Urinary bladder (tissue), 4 donors: ENCODE data around the gene KDM2A. TPM values are rescaled to one million over a fixed set of nuclear protein-coding genes. Genes with fewer than 3 reads are reported as not detected.
A peak's percentile ranks its signal among the peaks of the same experiment; 100 is the strongest.
"Not testable (repeated sequence)": the region's sequence is repeated elsewhere in the genome, so short reads cannot be mapped to it uniquely, and the experiment has no call there.

Source experiments
- DNase-seq: peaks from one replicate; pipeline ENCODE4 v3.0.0-alpha.2; 2015; ENCODE audit errors: extremely low spot score
- H3K27ac ChIP-seq: one replicate; pipeline ENCODE4 v1.5.1; 2013; ENCODE audit warnings: low read depth, mild to moderate bottlenecking, moderate library complexity
- H3K36me3 ChIP-seq: one replicate; pipeline ENCODE4 v1.6.1; 2013; ENCODE audit warnings: mild to moderate bottlenecking, moderate library complexity; ENCODE audit not compliant: insufficient read depth
- H3K4me1 ChIP-seq: one replicate; pipeline ENCODE4 v1.6.1; 2013; ENCODE audit warnings: mild to moderate bottlenecking, moderate library complexity; ENCODE audit not compliant: insufficient read depth
- H3K4me3 ChIP-seq: one replicate; pipeline ENCODE4 v1.5.1; 2013; ENCODE audit warnings: low read depth, low read length
- WGBS: extraction: QIAGEN DNeasy Blood & Tissue Kit; methylation state at CpG from one replicate; pipeline ENCODE4 v1.1.7; 2013; 5-methylcytosine and 5-hydroxymethylcytosine counted together
- polyA plus RNA-seq: library from polyadenylated mRNA; stranded (reverse); fragments of 200-250 nt; gene quantifications from one replicate; pipeline ENCODE4 v1.2.3, GENCODE V29; 2013
- total RNA-seq: library from RNA; depleted of rRNA; stranded (reverse); fragments of >200 nt; gene quantifications from one replicate; pipeline ENCODE4 v1.2.3, GENCODE V29; 2014
- donor health status: healthy with polysubstance abuse.
- donor health status: healthy.

The KDM2A gene
- total and polyA plus RNA-seq, 2 donors, result 47.8 to 74.8 TPM

DNA sequence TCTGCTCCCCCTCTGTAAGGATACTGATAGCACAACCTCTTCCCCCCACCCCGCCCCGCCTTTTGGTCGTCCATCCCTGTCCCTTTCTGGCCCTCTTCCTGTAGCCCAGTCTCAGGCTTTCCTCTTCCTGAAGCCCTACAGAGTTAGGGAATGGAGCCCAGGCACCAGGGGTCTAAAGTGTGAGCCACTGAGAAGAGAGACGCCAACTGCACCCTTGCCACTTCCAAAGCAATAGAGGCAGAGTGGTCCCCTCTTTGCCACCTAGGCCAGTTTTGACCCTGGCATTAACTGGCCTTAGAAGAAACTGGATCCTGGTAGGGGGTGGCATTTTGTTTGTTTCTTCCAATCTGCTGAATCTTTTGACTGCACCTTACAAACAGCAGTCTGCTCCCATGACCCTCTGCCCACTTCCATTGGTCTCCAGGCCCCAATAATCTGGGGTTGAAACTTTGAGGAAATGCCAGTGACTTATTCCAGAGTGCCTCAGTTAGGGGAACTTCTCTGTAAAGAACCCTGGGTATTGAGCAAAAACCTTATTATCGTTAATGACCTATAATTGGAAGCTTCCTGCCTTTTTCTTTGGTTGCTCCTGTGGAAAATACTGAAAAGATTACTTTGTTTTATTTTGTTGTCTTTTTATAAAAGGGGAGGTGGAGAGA is 137.5 kb downstream of the KDM2A start:
- Histone ChIP-seq H3K36me3 (peaks cover 7% of the 10 kb centered on the region), H3K4me3 (no peak overlapping the region), H3K27ac (no peak overlapping the region), H3K4me1 (no peaks in the 10 kb centered on the region)
- DNase-seq, result no peak
- WGBS, result 73% methylated on average over 5 of the region's 5 CpGs

GRCh38 chr11:67260406-67260805 is 141.3 kb downstream of the KDM2A start:
- Histone ChIP-seq H3K4me1 (no peaks in the 10 kb centered on the region), H3K4me3 (no peak overlapping the region), H3K36me3 (no peaks in the 10 kb centered on the region), H3K27ac (no peak overlapping the region)
- WGBS, result 88% methylated on average over 6 of the region's 6 CpGs
- DNase-seq, result no peak

DNA sequence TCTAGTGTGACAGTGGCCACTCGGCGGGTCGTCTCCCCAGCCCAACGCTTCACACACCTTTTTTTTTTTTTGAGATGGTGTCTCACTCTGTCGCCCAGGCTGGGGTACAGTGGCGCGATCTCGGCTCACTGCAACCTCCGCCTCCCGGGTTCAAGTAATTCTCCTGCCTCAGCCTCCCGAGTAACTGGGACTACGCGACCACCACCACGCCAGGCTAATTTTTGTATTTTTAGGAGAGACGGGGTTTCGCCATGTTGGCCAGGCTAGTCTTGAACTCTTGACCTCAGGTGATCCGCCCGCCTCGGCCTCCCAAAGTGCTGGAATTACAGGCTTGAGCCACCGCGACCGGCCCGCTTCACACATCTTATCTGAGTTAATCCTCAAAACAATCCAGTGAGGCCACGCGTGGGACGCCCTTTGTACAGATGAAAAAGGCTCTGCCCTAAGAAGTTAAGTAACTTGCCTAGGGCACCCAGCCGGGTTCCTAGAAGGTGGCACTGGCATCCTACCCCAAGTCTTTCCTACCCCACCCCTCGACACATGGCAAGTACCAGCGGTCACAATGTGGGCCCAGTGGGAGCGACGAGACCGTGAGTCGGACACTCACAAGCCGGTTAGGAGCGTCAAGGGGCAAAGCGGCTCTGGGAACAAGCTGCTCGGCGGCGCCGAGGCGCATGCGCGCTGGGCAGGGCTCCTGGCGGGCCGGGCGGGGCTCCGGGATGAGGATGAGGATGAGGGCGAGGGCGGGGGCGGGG is 142.0 kb downstream of the KDM2A start:
- 26% methylated on average over 50 of the region's 50 CpGs for WGBS
- not testable (repeated sequence) for H3K36me3 ChIP-seq, H3K27ac ChIP-seq, H3K4me1 ChIP-seq, DNase-seq
- peak overlapping the region; percentile 29 for H3K4me3 ChIP-seq

DNA sequence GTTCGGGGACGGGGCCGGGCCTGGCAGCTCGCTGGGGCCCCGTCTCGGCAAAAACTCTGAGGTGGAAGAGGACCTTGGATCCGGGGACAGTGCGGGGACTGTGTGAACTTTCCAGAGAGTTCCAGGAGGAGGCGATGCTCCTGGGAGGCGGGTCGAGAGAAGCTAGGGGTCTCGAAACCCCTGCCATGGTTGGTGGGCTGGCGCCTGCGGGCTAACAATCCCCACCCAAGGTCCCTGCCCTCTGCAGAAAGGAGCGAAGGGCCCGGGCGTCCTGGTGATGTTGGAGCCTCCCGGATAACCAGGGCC is 142.5 kb downstream of the KDM2A start:
- 12% methylated on average over 18 of the region's 18 CpGs for WGBS
- peak overlapping the region; percentile 29 for H3K4me3 ChIP-seq
- no peak for DNase-seq
- no peaks in the 10 kb centered on the region for H3K36me3 ChIP-seq
- no peak overlapping the region for H3K27ac ChIP-seq
- H3K4me1 ChIP-seq, result no peaks in the 10 kb centered on the region

DNA sequence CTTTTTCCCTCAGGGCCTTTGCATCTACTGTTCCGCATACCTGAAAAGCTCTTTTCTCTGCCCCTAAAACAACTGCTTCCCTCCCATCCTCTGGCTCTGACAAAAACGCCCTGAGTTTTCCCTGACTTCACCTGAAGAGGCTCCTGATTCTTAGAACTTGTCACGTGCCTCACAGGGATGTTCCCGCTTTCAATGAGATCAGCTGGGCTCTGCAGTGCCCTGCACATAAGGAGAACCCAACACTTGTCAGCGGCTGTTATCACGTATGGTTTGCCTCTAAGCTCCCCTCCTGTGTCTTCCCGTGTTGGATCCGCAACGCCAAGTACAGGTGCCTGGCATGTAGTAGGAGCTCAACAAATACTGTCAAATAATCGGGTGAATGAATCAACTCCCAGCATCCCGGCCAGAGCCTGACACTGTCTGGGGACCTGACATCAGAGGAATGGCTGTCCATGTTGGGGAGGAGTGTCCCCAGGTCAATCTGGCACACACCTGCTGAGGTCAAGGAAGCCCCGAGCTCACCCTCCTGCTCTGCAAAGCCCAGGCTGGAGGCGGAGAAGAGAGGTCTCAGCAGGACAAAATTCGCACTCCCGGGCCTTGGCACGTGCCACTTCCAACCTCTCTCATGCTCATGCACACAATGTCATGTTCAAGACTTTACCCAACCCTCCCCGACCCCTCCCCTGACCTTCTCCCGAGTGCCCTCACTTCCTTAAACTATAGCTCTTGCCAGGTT is 143.1 kb downstream of the KDM2A start:
- Histone ChIP-seq H3K36me3 (no peaks in the 10 kb centered on the region), H3K27ac (no peak overlapping the region), H3K4me1 (no peaks in the 10 kb centered on the region), H3K4me3 (no peak overlapping the region)
- 54% methylated on average over 18 of the region's 18 CpGs for WGBS
- DNase-seq, result no peak

DNA sequence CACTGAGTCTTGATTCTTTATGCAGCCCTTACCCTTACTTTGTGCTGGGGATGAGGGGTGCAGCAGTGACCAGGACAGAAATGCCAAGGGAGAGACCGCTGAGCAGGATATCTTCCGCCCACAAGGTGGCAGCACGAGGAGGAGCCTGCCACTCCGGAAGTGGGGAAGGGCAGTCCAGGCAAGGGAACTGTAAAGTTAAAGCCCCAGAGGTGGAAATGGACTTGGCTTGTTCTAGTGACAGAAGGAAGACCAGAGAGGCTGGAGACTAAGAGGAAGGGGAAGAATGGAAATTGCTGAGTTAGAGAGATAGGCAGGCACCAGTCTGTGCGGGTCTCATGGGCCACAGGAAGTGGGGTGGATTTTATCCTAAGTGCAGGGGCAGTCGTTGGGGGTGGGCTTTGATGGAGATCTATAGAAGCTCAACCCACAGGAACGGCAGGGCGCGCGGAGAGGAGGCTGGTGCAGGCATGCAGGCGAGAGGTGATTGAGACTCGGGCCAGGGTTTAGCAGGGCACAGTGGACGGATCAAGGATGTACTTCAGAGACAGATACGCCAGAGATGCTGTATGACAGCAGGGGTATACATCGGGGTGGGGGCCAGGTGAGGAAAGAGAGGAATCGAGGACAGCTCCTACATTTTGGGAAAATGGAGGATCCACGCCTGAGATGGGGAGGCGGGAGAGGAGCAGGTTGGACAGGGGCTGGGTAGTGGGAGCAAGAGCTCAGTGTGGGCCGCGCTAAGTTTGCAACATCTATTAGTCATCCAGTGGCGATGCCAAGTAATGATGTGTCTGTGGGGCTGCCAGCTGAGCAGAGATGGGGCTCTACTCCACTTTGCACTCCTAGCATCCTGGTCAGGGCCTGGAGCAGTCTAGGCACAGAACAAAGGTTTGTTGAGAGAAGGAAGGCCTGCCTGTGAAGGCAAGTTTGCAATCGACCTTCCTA is 143.9 kb downstream of the KDM2A start:
- no peak for DNase-seq
- H3K27ac ChIP-seq, result no peak overlapping the region
- WGBS, result 43% methylated on average over 22 of the region's 22 CpGs
- H3K36me3 ChIP-seq, result no peaks in the 10 kb centered on the region
- no peak overlapping the region for H3K4me3 ChIP-seq
- H3K4me1 ChIP-seq, result no peaks in the 10 kb centered on the region

DNA sequence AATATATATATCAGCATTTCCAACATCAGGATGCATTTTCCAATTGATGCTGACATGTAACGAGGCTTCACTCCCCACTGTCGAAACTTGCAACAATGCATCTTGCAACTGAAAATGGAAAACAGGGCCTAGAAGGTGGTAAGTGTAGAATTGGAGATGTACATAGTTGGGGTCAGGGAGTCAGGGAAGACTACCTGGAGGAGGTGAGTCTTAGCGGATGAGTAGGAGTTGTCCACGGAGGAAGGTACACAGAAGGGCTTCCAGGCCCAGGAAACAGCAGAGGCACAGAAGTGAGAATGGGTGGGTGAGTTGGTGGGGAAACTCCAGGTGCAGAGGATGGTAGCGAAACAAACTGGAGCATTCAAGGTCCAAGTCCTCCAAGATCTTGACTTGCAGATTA is 145.2 kb downstream of the KDM2A start:
- Histone ChIP-seq H3K4me3 (no peak overlapping the region), H3K27ac (no peak overlapping the region), H3K36me3 (no peaks in the 10 kb centered on the region), H3K4me1 (no peaks in the 10 kb centered on the region)
- 98% methylated on average over 5 of the region's 5 CpGs for WGBS
- DNase-seq, result no peak

DNA sequence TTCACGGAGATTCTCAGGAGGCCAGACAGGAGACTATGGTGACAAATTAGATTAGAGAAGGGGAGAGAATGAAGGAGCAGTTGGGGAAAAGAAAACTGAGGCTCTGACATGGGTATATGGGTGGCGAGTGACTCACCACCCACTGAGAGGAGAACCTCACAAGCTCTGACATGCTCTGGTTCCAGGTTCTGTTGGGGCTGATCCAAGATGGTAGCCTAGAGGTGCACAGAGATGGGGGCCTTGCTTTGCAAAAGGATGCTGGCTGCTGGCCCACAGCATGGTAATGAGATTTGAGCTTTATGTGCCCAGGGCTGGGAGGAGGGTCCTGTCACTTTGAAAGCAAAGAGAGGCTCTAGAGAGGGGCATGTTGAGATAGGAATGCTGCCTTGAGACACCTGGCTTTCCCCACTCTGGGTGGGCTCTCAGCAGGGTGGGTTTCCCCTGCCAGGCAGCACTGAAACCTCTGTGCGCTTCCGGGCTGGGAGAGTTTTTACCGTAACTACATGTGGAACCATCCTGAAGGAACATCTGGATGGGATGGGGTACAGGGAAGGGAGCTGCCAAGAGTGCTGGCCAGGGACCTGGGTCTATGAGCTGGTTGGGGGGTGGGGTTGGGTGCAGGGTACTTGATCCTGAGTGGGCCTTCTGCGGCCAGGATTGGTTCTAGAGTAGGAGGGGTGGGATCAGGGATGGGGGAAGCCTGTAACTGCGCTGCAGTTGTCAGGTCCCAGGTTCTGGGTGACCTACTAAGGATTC is 146.0 kb downstream of the KDM2A start:
- Histone ChIP-seq H3K4me1 (no peaks in the 10 kb centered on the region), H3K36me3 (no peaks in the 10 kb centered on the region), H3K4me3 (no peak overlapping the region), H3K27ac (no peak overlapping the region)
- DNase-seq, result no peak
- 91% methylated on average over 7 of the region's 7 CpGs for WGBS

DNA sequence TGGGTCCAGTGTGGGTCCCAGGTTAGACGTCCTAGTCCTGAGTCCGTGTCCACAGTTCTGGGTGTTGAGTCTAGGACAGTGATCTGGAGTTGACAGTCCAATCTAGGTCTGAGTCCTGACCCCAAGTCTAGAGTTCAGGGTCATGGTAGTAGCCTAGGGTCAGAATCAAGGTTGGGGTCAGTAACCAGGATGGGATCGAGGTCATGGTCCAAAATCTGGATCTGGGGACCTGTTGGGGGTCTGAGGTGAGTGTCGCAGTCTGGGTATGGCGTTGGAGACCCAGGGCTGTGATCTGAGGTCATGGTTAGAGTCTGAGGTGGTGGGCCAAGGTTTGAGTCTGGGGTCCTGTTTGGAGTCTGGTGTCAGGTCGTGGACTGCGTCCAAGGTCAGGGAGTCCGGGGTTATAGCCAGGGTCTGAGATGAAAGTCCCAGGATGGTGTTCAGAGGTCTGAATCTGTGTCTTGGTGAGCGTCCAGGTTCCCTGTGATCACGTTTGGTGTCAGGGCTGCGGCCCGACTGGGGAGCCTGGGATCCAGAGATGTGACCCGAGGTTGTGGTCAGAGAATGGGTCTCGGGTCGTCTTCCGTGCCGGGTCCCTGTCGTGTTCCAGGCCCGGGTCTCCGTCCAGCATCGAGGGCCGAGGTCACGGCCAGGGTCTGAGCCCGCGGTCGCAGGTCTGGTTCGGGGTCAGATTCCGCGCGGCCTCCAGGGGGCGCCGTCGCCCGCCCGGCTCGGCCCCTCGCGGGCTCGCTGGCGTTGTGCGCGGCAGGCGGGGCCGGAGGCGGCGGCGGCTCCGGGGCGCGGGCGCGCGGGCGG is 146.8 kb downstream of the KDM2A start:
- no peak for DNase-seq
- H3K4me1 ChIP-seq, result peaks cover under 1% of the 10 kb centered on the region
- no peaks in the 10 kb centered on the region for H3K36me3 ChIP-seq
- no peak overlapping the region for H3K27ac ChIP-seq
- H3K4me3 ChIP-seq, result peak overlapping the region; percentile 95
- 12% methylated on average over 54 of the region's 54 CpGs for WGBS

GRCh38 chr11:67266449-67267187 is 147.6 kb downstream of the KDM2A start, which contains the start of gene GRK2:
Gene GRK2 (plus strand): TSS chr11:67266473. CDS start chr11:67266700, 227 bp downstream.
- no peak for DNase-seq
- WGBS, result under 1% methylated on average over 103 of the region's 103 CpGs
- peak within 1 kb of the TSS; percentile 95 for H3K4me3 ChIP-seq
- H3K4me1 ChIP-seq, result peaks cover 2% of the 10 kb centered on the region
- H3K36me3 ChIP-seq, result no peaks in the 10 kb centered on the region
- H3K27ac ChIP-seq, result peak within 1 kb of the TSS; percentile 81

DNA sequence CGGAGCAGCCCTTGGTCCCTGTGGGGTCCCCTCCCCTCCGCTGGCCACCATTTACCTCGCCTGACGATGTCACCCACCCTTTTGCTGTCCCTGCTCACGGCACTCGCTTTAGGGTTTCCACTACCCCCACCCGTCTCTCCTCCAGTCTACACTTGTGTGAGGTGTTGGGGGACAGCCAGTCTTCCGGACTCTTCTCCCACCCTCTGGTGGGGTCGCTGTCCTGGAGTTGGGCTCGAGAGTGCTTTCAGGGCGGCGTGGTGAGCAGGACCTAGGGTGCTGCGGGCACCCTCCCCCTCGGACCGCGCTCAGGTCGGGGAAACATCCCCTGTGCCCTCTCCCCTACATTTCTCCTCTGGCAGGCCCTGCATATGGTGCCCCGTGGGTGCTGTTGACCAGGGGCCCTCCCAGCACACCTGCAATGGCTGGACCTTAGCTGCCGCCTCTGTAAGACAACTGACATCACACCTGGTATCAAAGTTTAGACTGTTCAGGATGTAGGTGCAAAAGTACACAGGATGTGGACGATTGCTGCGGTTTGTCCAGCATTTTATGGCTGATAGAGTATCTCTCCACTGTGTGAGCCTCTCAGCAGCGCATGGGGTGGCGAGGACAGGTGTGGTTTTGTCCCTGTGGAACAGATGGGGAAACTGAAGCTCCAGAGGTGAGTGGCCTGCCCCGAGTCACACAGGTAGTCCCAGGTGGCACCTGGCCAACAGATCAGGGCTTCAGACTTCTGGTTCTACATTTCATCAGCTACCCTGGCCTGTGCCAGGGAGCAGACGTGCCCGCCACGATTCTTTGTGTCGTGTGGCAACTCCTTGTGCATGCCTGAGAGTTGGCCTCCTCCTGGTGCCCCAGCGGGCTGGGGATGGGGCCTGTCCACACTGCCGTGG is 148.4 kb downstream of the KDM2A start:
- WGBS, result 22% methylated on average over 30 of the region's 30 CpGs
- DNase-seq, result no peak
- peaks cover 2% of the 10 kb centered on the region for H3K4me1 ChIP-seq

More for the DNA sequence above, 148.4 kb downstream of the KDM2A start:
- H3K36me3 ChIP-seq, result no peaks in the 10 kb centered on the region
- peak overlapping the region; percentile 95 for H3K4me3 ChIP-seq
- H3K27ac ChIP-seq, result peak overlapping the region; percentile 81
